Measurements from ENCODE around the gene SYNRG. TPM values are rescaled to one million over a fixed set of nuclear protein-coding genes. Genes with fewer than 3 reads are reported as not detected.

SYNRG gene
- total and polyA plus RNA-seq, 8 donors: 37.1 to 48.4 (median 42.1) TPM

- no peaks in the 10 kb centered on the region for H3K9me3 ChIP-seq
- peak overlapping the region; percentile 61 to 72 for H3K27ac ChIP-seq
- H3K36me3 ChIP-seq: no peaks in the 10 kb centered on the region
- peak; percentile 8 for ATAC-seq
- no peak for TF ChIP-seq CTCF (IDR thresholded peaks at IDR 0.05)
- intact Hi-C loops (cut with DNase I): no loop called here
- H3K4me1 ChIP-seq: peaks cover 0 to 34% of the 10 kb centered on the region in 2 donors
- H3K4me3 ChIP-seq: peak overlapping the region; percentile 55 to 70
- peak in 3 of 4 donors; percentile 5 to 42 (median 26) for DNase-seq
- H3K27me3 ChIP-seq: peaks cover 0 to 37% of the 10 kb centered on the region in 2 donors
These were observed 118.3 kb downstream of the SYNRG start for GRCh38 chr17:37490638-37491614.

GRCh38 chr17:37490022-37490587, 119.1 kb downstream of the SYNRG start:
- peaks cover 0 to 34% of the 10 kb centered on the region in 2 donors for H3K4me1 ChIP-seq
- peak; percentile 17 to 32 for TF ChIP-seq CTCF (IDR thresholded peaks at IDR 0.05)
- H3K27ac ChIP-seq: peak overlapping the region; percentile 61 to 72
- intact Hi-C loops (cut with DNase I): no loop called here
- peaks cover 0 to 37% of the 10 kb centered on the region in 2 donors for H3K27me3 ChIP-seq
- DNase-seq (peak; percentile 35 to 86 (median 52)), ATAC-seq (peak; percentile 33)
- H3K9me3 ChIP-seq: no peaks in the 10 kb centered on the region
- H3K36me3 ChIP-seq: no peaks in the 10 kb centered on the region
- peak overlapping the region; percentile 55 to 70 for H3K4me3 ChIP-seq

- ATAC-seq (peak; percentile 82), DNase-seq (peak; percentile 79 to 88 (median 84))
- Histone ChIP-seq H3K27ac (peak within 1 kb of the TSS; percentile 82 to 89), H3K36me3 (no peaks in the 10 kb centered on the region), H3K4me3 (peak within 1 kb of the TSS; percentile 55 to 77), H3K27me3 (peaks cover 0 to 37% of the 10 kb centered on the region in 2 donors), H3K4me1 (peaks cover 0 to 34% of the 10 kb centered on the region in 2 donors), H3K9me3 (no peaks in the 10 kb centered on the region)
- intact Hi-C loops (cut with DNase I): no loop called here
- TF ChIP-seq CTCF (IDR thresholded peaks at IDR 0.05): no peak
These were observed 119.8 kb downstream of the SYNRG start, which contains the start of gene DUSP14 for GRCh38 chr17:37489197-37490001. Gene DUSP14, plus strand, starts transcription at chr17:37489891. Its CDS starts 22,382 bp downstream, at chr17:37512273.

GRCh38 chr17:37488607-37489196, 120.5 kb downstream of the SYNRG start:
- peak overlapping the region; percentile 55 to 77 for H3K4me3 ChIP-seq
- H3K9me3 ChIP-seq: no peaks in the 10 kb centered on the region
- no peaks in the 10 kb centered on the region for H3K36me3 ChIP-seq
- no peak for TF ChIP-seq CTCF (IDR thresholded peaks at IDR 0.05)
- peak overlapping the region; percentile 82 to 89 for H3K27ac ChIP-seq
- peak; percentile 35 to 86 (median 77) for DNase-seq
- intact Hi-C loops (cut with DNase I): no loop called here
- peaks cover 0 to 34% of the 10 kb centered on the region in 2 donors for H3K4me1 ChIP-seq
- H3K27me3 ChIP-seq: peaks cover 0 to 37% of the 10 kb centered on the region in 2 donors
- ATAC-seq: peak; percentile 86

Data from left lung (tissue), 10 donors.